HEK293T (cell line): ENCODE results near the gene SH3BP2.

Experiments used
- ARNT ChIP-seq: fragments of 450-650 bp; IDR thresholded peaks from 2 replicates; pipeline ENCODE4 v1.6.1; 2017; ENCODE audit warnings: mild to moderate bottlenecking
- CTBP1 ChIP-seq: fragments of 450-650 bp; IDR thresholded peaks from 2 replicates; pipeline ENCODE4 v1.6.1; 2016; ENCODE audit warnings: borderline replicate concordance
- ELF4 ChIP-seq: fragments of 450-650 bp; IDR thresholded peaks from 2 replicates; pipeline ENCODE4 v1.6.1; 2017; ENCODE audit warnings: antibody characterized with exemption
- FOXA1 ChIP-seq: fragments of 450-650 bp; IDR thresholded peaks from 2 replicates; pipeline ENCODE4 v1.6.1; 2016; ENCODE audit warnings: mild to moderate bottlenecking
- FOXK2 ChIP-seq: fragments of 450-650 bp; IDR thresholded peaks from 2 replicates; pipeline ENCODE4 v1.6.1; 2016; ENCODE audit warnings: mild to moderate bottlenecking
- HDGF ChIP-seq: fragments of 450-650 bp; IDR thresholded peaks from 2 replicates; pipeline ENCODE4 v1.6.1; 2017; ENCODE audit warnings: antibody characterized with exemption, borderline replicate concordance
- L3MBTL2 ChIP-seq: fragments of 450-650 bp; conservative IDR thresholded peaks from 2 replicates; pipeline ENCODE4 v1.6.1; 2016; ENCODE audit warnings: mild to moderate bottlenecking
- NFRKB ChIP-seq: fragments of 450-650 bp; IDR thresholded peaks from 2 replicates; pipeline ENCODE4 v1.6.1; 2016; ENCODE audit warnings: mild to moderate bottlenecking, moderate library complexity
- SP1 ChIP-seq: fragments of 450-650 bp; IDR thresholded peaks from 2 replicates; pipeline ENCODE4 v1.6.1; 2017
- SUZ12 ChIP-seq: fragments of 450-650 bp; IDR thresholded peaks from 2 replicates; pipeline ENCODE4 v1.6.1; 2016; ENCODE audit warnings: mild to moderate bottlenecking
- TARDBP ChIP-seq: fragments of 450-650 bp; IDR thresholded peaks from 2 replicates; pipeline ENCODE4 v1.6.1; 2016
- ZNF384 ChIP-seq: fragments of 450-650 bp; IDR thresholded peaks from 2 replicates; pipeline ENCODE4 v1.6.1; 2016
- TF ChIP-seq, protein P1 (sequence below): fragments of 450-650 bp; IDR thresholded peaks from 2 replicates; pipeline ENCODE4 v1.6.1; 2016

DNA sequence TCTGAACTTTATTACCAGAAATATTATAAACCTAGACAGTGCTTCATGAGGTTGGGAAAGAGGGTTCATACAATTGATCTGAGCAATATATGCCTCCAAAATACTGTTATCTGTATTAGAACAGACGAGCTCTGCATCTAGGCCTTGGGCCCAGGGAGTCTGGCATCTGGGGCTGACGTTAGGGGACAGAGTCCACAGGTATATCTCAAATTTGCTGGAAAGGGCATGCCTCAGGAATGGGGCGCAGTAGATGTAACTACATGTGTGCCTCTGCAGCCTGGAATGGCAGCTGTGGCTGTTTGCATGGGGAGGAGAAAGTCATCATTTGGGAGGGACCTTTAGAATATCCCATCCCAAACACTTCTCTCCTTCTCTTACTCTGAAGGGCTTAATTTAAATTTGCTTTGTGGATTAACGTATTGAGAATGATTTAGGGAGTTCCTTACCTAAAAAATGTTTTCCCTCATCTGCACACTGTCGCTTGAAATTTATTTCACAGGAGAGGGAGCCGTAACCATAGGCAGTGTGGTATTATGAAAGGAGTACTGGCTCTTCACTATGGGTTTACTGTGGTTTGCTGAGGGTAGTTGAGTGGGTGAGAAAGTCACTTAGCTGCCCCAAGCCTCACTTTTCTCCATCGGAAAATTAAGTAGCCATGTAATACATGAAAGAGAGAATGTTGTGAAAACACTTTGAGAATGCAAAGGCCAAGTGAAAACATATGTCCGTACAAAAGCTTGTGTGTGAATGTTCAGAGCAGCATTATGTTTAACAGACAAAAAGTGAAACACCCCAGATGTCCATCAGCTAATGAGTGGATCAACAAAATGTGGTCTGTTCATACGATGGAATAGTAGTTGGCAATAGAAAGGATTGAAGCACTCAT lies 56.6 kb downstream of the SH3BP2 start:
- no peak for TF ChIP-seq SP1
- TF ChIP-seq SUZ12: no peak
- no peak for TF ChIP-seq TARDBP
- no peak for TF ChIP-seq FOXA1
- TF ChIP-seq, protein P1, sequence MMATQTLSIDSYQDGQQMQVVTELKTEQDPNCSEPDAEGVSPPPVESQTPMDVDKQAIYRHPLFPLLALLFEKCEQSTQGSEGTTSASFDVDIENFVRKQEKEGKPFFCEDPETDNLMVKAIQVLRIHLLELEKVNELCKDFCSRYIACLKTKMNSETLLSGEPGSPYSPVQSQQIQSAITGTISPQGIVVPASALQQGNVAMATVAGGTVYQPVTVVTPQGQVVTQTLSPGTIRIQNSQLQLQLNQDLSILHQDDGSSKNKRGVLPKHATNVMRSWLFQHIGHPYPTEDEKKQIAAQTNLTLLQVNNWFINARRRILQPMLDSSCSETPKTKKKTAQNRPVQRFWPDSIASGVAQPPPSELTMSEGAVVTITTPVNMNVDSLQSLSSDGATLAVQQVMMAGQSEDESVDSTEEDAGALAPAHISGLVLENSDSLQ: no peak
- no peak for TF ChIP-seq FOXK2
- no peak for TF ChIP-seq ARNT
- no peak for TF ChIP-seq HDGF
- TF ChIP-seq NFRKB: no peak
- no peak for TF ChIP-seq CTBP1
- no peak for TF ChIP-seq ELF4
- no peak for TF ChIP-seq ZNF384
- no peak for TF ChIP-seq L3MBTL2
